ENCODE results near the gene ZC3H12A. TPM values are rescaled to one million over a fixed set of nuclear protein-coding genes. Genes with fewer than 3 reads are reported as not detected.

Gene ZC3H12A
- total and polyA plus RNA-seq, 10 of the 15 experiments (the other 5 are each of a cell fraction or from before 2014, with no cell fraction given), result 0.35 to 30.2 (median 13.8) TPM

GRCh38 chr1:37514350-37515184 is 40.2 kb downstream of the ZC3H12A start, which contains the start of gene MEAF6 (continued):
- TF ChIP-seq MYB (IDR thresholded peaks at IDR 0.05; ENCODE audit: borderline replicate concordance, low read depth, low read length) (no peak), ZBTB33 (IDR thresholded peaks at IDR 0.05) (no peak), ATF3 (IDR thresholded peaks at IDR 0.05; ENCODE audit: borderline replicate concordance, extremely low read depth, low read depth, low read length) (peak; percentile 44; the same call in 1 of the 2 replicates), PAX5 (IDR thresholded peaks at IDR 0.05; ENCODE audit: borderline replicate concordance, low read depth, low read length) (no peak; the same call in 1 of the 2 replicates), NR2C2 (IDR thresholded peaks at IDR 0.05; ENCODE audit: borderline replicate concordance, control insufficient read depth, insufficient read length, low read depth) (no peak), ZNF274 (IDR thresholded peaks at IDR 0.05; ENCODE audit: insufficient read depth, insufficient read length) (no peak), ATF7 (IDR thresholded peaks at IDR 0.05; ENCODE audit: low read depth) (no peak), HDGF (IDR thresholded peaks at IDR 0.05) (no peak; the same call in 1 of the 2 replicates), SIN3A (IDR thresholded peaks at IDR 0.05; ENCODE audit: low read depth, low read length) (peak; percentile 46; the same call in 1 of the 2 replicates), MYC (IDR thresholded peaks at IDR 0.05; ENCODE audit: insufficient read depth, insufficient read length, insufficient replicate concordance, low read length, severe bottlenecking) (no peak), MTA2 (IDR thresholded peaks at IDR 0.05; ENCODE audit: low read depth) (no peak), PRDM15 (CRISPR knock-in tag; IDR thresholded peaks at IDR 0.05) (no peak), KLF5 (IDR thresholded peaks at IDR 0.05; ENCODE audit: partially characterized antibody) (peak; percentile 73), SREBF1 (IDR thresholded peaks at IDR 0.05; ENCODE audit: low read length) (no peak), POLR2AphosphoS2 (IDR thresholded peaks at IDR 0.05; ENCODE audit: low read depth, low read length) (peak; percentile 63; the same call in 1 of the 2 replicates), YY1 (IDR thresholded peaks at IDR 0.05; ENCODE audit: low read depth, low read length) (peak; percentile 94), SPI1 (IDR thresholded peaks at IDR 0.05; ENCODE audit: borderline replicate concordance, insufficient read depth, low read depth, low read length) (0 out of 2 replicates have a peak, but pooled peaks have one; percentile 44), CBX5 (IDR thresholded peaks at IDR 0.05; ENCODE audit: low read depth) (0 out of 2 replicates have a peak, but pooled peaks have one; percentile 26), MAX (IDR thresholded peaks at IDR 0.05; ENCODE audit: low read depth, low read length) (peak; percentile 76; the same call in 1 of the 2 replicates), MXI1 (IDR thresholded peaks at IDR 0.05; ENCODE audit: low read depth, low read length) (peak; percentile 58; the same call in 1 of the 2 replicates), KAT2A (conservative IDR thresholded peaks at IDR 0.05; ENCODE audit: control insufficient read depth, low read depth, low read length) (no peak), ZNF217 (IDR thresholded peaks at IDR 0.05) (peak; percentile 40; the same call in 1 of the 2 replicates), EP300 (IDR thresholded peaks at IDR 0.05; ENCODE audit: borderline replicate concordance in 1 of 2, control insufficient read depth in 1 of 2, low read depth in 2 of 2, low read length in 2 of 2) (no peak), POLR2A (IDR thresholded peaks at IDR 0.05; ENCODE audit: low read depth, low read length) (peak; percentile 84)

All from GM12878 (cell line).